ENCODE measurements around the gene CSNK1D. TPM values are rescaled to one million over a fixed set of nuclear protein-coding genes. Genes with fewer than 3 reads are reported as not detected.

The CSNK1D gene
- total and polyA plus RNA-seq, 10 of the 15 experiments (the other 5 are each of a cell fraction or from before 2014, with no cell fraction given) = 5.7 to 105 (median 58.1) TPM

DNA sequence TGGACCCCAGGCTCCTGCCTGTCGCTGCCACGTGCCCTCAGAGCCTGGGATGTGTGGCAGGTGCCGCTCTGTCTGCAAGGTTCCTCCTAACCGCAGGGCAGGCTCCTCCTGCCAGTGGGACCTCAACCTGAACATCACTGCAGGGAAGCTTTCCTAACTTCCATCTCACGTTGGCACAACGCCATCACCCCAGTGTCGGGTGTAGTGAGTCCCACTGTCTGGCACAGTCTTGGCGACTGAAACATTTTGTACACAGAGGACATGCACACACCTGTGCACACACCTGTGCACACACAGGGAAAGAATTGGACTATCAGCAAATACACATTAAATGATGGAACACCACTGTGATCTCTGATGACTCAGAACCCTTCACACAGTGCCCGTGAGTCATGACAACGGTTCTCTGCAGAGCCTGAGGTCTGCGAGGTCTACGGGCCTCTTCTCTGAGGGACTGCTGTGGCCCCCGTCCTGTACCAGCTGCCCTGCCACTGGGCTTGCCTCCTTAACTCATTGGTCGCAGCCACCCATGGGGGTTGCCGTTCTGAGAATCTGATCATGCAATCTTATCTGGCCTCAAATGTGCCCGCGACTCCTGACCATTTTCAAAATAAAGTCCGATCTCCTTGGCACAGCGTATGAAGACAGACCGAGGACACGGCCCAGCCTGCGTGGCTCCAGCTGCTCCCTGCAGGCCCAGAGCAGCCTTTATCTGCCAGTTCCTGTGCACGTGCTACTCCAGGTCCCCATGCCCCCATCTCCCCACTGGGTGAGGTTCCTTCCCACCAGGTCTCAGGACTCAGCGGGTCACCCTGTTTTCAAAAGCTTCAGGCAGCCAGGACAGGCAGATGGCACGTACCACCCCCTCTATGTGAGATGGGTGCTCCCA, 68.4 kb downstream of the CSNK1D start:
- Histone ChIP-seq H3K4me2 (ENCODE audit: control insufficient read depth, insufficient read depth) (no peak overlapping the region), H3K4me3 (no peak overlapping the region), H4K20me1 (ENCODE audit: control insufficient read depth, insufficient read depth) (no peaks in the 10 kb centered on the region), H2AFZ (ENCODE audit: control insufficient read depth, low read depth, low read length) (no peak overlapping the region), H3K4me1 (ENCODE audit: control insufficient read depth, insufficient read depth, low read length) (peaks cover 9% of the 10 kb centered on the region), H3K9me3 (replicated peaks; ENCODE audit: control insufficient read depth, insufficient read depth, low read length) (no peaks in the 10 kb centered on the region), H3K79me2 (ENCODE audit: control insufficient read depth, insufficient read depth, low read length) (no peaks in the 10 kb centered on the region), H3K27me3 (replicated peaks in 1 of 2; ENCODE audit: control insufficient read depth in 2 of 2, insufficient read depth in 2 of 2, low read length in 1 of 2) (no peaks in the 10 kb centered on the region), H3K9ac (ENCODE audit: control insufficient read depth, insufficient read depth, low read length) (no peak overlapping the region), H3K36me3 (ENCODE audit: control insufficient read depth in 2 of 2, insufficient read depth in 2 of 2, low read length in 1 of 2) (no peaks in the 10 kb centered on the region; a peak in 1 of 4 replicates), H3K27ac (ENCODE audit: control insufficient read depth, insufficient read depth) (no peak overlapping the region)
- 73% methylated on average over 25 of the region's 25 CpGs for WGBS (ENCODE audit: insufficient coverage, insufficient replicate concordance, low lambda C conversion rate, missing lambda C conversion rate)
- intact Hi-C loops (cut with micrococcal nuclease; ENCODE audit: unreplicated experiment) = no loop called here
- no peak for FAIRE-seq
- ChIA-PET CTCF (interaction anchor here (0.7 to 2.7 kb wide), 14 partner anchors 13 to 203 kb away, joined by 3 to 22 read pairs (median 4); no protein-coding TSS in a partner anchor), RAD21 (ENCODE audit: unreplicated experiment) (interaction anchor here (1.0 to 1.9 kb wide), 5 partner anchors 10 to 97 kb away, joined by 3 to 10 read pairs (median 5); no protein-coding TSS in a partner anchor), POLR2A (interaction anchor here (0.6 to 1.1 kb wide), 3 partner anchors 27 to 95 kb away, joined by 3 to 6 read pairs (median 4); no protein-coding TSS in a partner anchor), SMC1A (ENCODE audit: uncharacterized antibody, unreplicated experiment) (interaction anchor here (1.2 to 3.2 kb wide), 6 partner anchors 7 to 121 kb away, joined by 3 to 10 read pairs (median 6); partner anchors contain the start of gene SLC16A3)
- in situ Hi-C loops (cut with MboI) = no loop called here
- DNase-seq (ENCODE audit: low read depth, low spot score) = no peak
- TF ChIP-seq POLR2AphosphoS2 (IDR thresholded peaks at IDR 0.05; ENCODE audit: low read depth, low read length) (no peak), TAF1 (IDR thresholded peaks at IDR 0.05; ENCODE audit: borderline replicate concordance, low read depth, low read length) (no peak), IKZF2 (IDR thresholded peaks at IDR 0.05) (no peak), POLR2A (IDR thresholded peaks at IDR 0.05; ENCODE audit: low read depth, low read length) (no peak), ZNF384 (IDR thresholded peaks at IDR 0.05; ENCODE audit: borderline replicate concordance, low read depth, low read length) (no peak), KLF5 (IDR thresholded peaks at IDR 0.05; ENCODE audit: partially characterized antibody) (no peak), HCFC1 (IDR thresholded peaks at IDR 0.05; ENCODE audit: low read length) (no peak), STAT1 (conservative IDR thresholded peaks at IDR 0.05) (no peak), BRCA1 (IDR thresholded peaks at IDR 0.05; ENCODE audit: low read depth, low read length) (no peak)
- TF ChIP-seq, protein P1, sequence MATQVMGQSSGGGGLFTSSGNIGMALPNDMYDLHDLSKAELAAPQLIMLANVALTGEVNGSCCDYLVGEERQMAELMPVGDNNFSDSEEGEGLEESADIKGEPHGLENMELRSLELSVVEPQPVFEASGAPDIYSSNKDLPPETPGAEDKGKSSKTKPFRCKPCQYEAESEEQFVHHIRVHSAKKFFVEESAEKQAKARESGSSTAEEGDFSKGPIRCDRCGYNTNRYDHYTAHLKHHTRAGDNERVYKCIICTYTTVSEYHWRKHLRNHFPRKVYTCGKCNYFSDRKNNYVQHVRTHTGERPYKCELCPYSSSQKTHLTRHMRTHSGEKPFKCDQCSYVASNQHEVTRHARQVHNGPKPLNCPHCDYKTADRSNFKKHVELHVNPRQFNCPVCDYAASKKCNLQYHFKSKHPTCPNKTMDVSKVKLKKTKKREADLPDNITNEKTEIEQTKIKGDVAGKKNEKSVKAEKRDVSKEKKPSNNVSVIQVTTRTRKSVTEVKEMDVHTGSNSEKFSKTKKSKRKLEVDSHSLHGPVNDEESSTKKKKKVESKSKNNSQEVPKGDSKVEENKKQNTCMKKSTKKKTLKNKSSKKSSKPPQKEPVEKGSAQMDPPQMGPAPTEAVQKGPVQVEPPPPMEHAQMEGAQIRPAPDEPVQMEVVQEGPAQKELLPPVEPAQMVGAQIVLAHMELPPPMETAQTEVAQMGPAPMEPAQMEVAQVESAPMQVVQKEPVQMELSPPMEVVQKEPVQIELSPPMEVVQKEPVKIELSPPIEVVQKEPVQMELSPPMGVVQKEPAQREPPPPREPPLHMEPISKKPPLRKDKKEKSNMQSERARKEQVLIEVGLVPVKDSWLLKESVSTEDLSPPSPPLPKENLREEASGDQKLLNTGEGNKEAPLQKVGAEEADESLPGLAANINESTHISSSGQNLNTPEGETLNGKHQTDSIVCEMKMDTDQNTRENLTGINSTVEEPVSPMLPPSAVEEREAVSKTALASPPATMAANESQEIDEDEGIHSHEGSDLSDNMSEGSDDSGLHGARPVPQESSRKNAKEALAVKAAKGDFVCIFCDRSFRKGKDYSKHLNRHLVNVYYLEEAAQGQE (IDR thresholded peaks at IDR 0.05; ENCODE audit: low read depth, low read length) = no peak
- BruUV-seq (replicated peaks) = no TSS peak
- ATAC-seq = no peak

Data from GM12878 (cell line).